ENCODE measurements around the gene XPR1.

Gene XPR1

DNA sequence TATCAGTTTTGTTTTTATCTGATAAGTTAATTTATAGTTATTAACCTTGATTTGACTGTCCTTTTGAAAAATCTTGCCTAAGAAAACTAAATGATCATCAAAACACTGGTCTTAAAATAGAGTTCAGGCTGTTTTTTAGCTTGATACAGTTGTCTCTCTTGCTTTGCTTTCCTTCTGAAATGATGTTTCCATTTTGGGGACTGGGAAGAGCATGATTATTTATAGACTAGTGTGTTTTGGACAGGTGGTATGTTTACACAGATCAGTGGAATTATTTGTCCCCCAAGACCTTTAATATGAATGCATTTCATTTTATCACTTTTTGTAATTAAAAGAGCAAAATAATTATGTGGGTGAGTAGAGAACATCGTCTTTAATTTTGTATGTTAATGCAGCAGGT is 90.8 kb downstream of the XPR1 start:
- TF ChIP-seq, protein P1, sequence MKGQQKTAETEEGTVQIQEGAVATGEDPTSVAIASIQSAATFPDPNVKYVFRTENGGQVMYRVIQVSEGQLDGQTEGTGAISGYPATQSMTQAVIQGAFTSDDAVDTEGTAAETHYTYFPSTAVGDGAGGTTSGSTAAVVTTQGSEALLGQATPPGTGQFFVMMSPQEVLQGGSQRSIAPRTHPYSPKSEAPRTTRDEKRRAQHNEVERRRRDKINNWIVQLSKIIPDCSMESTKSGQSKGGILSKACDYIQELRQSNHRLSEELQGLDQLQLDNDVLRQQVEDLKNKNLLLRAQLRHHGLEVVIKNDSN (IDR thresholded peaks at IDR 0.05) = no peak
- TF ChIP-seq NFIC (IDR thresholded peaks at IDR 0.05) (no peak), CREB1 (IDR thresholded peaks at IDR 0.05; ENCODE audit: low read depth) (no peak)

DNA sequence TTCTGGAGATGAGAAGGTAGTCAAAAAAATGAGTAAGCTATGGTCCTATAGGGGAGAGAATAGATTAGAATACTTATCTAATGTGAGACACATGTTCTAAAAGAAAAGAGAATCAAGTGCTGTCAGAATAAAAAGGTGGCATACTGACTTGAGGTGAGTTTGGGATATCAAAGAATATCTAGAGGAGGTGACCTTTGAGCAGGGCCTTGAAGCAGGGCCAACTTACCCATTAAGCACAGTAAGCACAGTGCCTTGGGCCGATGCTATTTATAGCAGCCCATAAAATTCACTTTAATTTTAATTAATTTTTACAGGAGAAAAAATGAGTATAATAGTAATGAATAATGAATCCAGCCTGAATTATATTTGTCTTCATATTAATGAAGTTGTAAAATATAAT is 92.2 kb downstream of the XPR1 start:
- no peak for TF ChIP-seq FOXM1 (IDR thresholded peaks at IDR 0.05; ENCODE audit: borderline replicate concordance, low read depth)
- TF ChIP-seq EP300 (IDR thresholded peaks at IDR 0.05; ENCODE audit: borderline replicate concordance) = no peak

- TF ChIP-seq EGR1 (IDR thresholded peaks at IDR 0.05) (no peak), TCF12 (IDR thresholded peaks at IDR 0.05; ENCODE audit: low read depth) (no peak), REST (IDR thresholded peaks at IDR 0.05; ENCODE audit: low read depth) (no peak), EP300 (IDR thresholded peaks at IDR 0.05; ENCODE audit: borderline replicate concordance) (no peak), CEBPB (IDR thresholded peaks at IDR 0.05) (no peak), MAX (IDR thresholded peaks at IDR 0.05) (no peak), TAF1 (IDR thresholded peaks at IDR 0.05; ENCODE audit: low read depth) (no peak), NFIC (IDR thresholded peaks at IDR 0.05) (no peak), TEAD4 (IDR thresholded peaks at IDR 0.05) (no peak), RAD21 (IDR thresholded peaks at IDR 0.05; ENCODE audit: low read depth) (no peak), YY1 (IDR thresholded peaks at IDR 0.05; ENCODE audit: low read depth) (no peak), CREB1 (IDR thresholded peaks at IDR 0.05; ENCODE audit: low read depth) (no peak), FOXM1 (IDR thresholded peaks at IDR 0.05; ENCODE audit: borderline replicate concordance, low read depth) (no peak), ZBTB7A (IDR thresholded peaks at IDR 0.05; ENCODE audit: low read depth) (no peak)
- TF ChIP-seq, protein P1 (IDR thresholded peaks at IDR 0.05) = no peak
Observed at GRCh38 chr1:180728472-180729106, 96.8 kb downstream of the XPR1 start.

- TF ChIP-seq CREB1 (IDR thresholded peaks at IDR 0.05; ENCODE audit: low read depth) (no peak), TCF12 (IDR thresholded peaks at IDR 0.05; ENCODE audit: low read depth) (no peak), REST (IDR thresholded peaks at IDR 0.05; ENCODE audit: low read depth) (no peak), ZBTB7A (IDR thresholded peaks at IDR 0.05; ENCODE audit: low read depth) (no peak), CEBPB (IDR thresholded peaks at IDR 0.05) (no peak), MAX (IDR thresholded peaks at IDR 0.05) (no peak), TEAD4 (IDR thresholded peaks at IDR 0.05) (no peak), FOXM1 (IDR thresholded peaks at IDR 0.05; ENCODE audit: borderline replicate concordance, low read depth) (no peak), EGR1 (IDR thresholded peaks at IDR 0.05) (no peak), TAF1 (IDR thresholded peaks at IDR 0.05; ENCODE audit: low read depth) (no peak), EP300 (IDR thresholded peaks at IDR 0.05; ENCODE audit: borderline replicate concordance) (no peak), YY1 (IDR thresholded peaks at IDR 0.05; ENCODE audit: low read depth) (no peak), NFIC (IDR thresholded peaks at IDR 0.05) (no peak), RAD21 (IDR thresholded peaks at IDR 0.05; ENCODE audit: low read depth) (no peak)
- TF ChIP-seq, protein P1 (IDR thresholded peaks at IDR 0.05) = no peak
Observed at GRCh38 chr1:180731131-180731530, 99.3 kb downstream of the XPR1 start.

- TF ChIP-seq MAX (IDR thresholded peaks at IDR 0.05) = no peak
Observed at GRCh38 chr1:180732866-180733265, 101.0 kb downstream of the XPR1 start.

DNA sequence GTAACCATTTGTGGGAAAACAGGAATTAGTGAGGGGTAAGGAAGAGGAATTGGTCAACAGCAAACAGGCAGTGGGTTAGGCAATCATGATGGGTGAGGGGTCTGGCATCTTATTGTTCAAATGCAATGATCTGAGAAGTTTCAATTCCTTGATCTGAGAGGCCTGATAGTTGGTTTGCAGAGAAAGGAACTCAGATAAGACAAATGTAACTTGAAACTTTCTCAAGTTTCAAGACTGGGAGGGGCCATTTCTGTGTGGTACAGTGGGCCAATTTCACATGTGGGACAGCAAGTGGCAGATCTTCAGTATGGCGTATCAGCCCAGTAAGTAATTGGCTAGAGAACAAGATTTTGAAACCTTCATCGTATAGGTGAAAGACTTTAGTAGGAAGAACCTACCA is 102.5 kb downstream of the XPR1 start:
- TF ChIP-seq TEAD4 (IDR thresholded peaks at IDR 0.05) (no peak), EGR1 (IDR thresholded peaks at IDR 0.05) (no peak), EP300 (IDR thresholded peaks at IDR 0.05; ENCODE audit: borderline replicate concordance) (no peak), TAF1 (IDR thresholded peaks at IDR 0.05; ENCODE audit: low read depth) (no peak), ZBTB7A (IDR thresholded peaks at IDR 0.05; ENCODE audit: low read depth) (no peak), MAX (IDR thresholded peaks at IDR 0.05) (no peak), FOXM1 (IDR thresholded peaks at IDR 0.05; ENCODE audit: borderline replicate concordance, low read depth) (no peak), TCF12 (IDR thresholded peaks at IDR 0.05; ENCODE audit: low read depth) (no peak), RAD21 (IDR thresholded peaks at IDR 0.05; ENCODE audit: low read depth) (no peak)

All from Ishikawa (cell line).